ENCODE data around the gene GRIFIN. TPM values are rescaled to one million over a fixed set of nuclear protein-coding genes. Genes with fewer than 3 reads are reported as not detected.
"Not testable (repeated sequence)": the region's sequence is repeated elsewhere in the genome, so short reads cannot be mapped to it uniquely, and the experiment has no call there.

GRIFIN gene
- total RNA-seq, 4 donors from 2014 or later, result not detected

GRCh38 chr7:2473496-2474180 is 2.6 kb downstream of the GRIFIN start:
- Histone ChIP-seq H3K4me3 (no peak overlapping the region), H3K36me3 (no peaks in the 10 kb centered on the region), H3K9me3 (no peaks in the 10 kb centered on the region), H3K27me3 (no peaks in the 10 kb centered on the region), H3K27ac (no peak overlapping the region), H3K4me1 (peaks cover 0 to 11% of the 10 kb centered on the region in 2 donors)
- intact Hi-C loops (cut with DNase I; ENCODE audit: low total_unique reads), result no loop called here
- DNase-seq, result no peak
- TF ChIP-seq, protein P1, sequence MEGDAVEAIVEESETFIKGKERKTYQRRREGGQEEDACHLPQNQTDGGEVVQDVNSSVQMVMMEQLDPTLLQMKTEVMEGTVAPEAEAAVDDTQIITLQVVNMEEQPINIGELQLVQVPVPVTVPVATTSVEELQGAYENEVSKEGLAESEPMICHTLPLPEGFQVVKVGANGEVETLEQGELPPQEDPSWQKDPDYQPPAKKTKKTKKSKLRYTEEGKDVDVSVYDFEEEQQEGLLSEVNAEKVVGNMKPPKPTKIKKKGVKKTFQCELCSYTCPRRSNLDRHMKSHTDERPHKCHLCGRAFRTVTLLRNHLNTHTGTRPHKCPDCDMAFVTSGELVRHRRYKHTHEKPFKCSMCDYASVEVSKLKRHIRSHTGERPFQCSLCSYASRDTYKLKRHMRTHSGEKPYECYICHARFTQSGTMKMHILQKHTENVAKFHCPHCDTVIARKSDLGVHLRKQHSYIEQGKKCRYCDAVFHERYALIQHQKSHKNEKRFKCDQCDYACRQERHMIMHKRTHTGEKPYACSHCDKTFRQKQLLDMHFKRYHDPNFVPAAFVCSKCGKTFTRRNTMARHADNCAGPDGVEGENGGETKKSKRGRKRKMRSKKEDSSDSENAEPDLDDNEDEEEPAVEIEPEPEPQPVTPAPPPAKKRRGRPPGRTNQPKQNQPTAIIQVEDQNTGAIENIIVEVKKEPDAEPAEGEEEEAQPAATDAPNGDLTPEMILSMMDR (IDR thresholded peaks at IDR 0.05), result no peak

- intact Hi-C loops (cut with DNase I; ENCODE audit: low total_unique reads), result no loop called here
- H3K4me3 ChIP-seq, result no peak overlapping the region
- H3K27ac ChIP-seq, result no peak overlapping the region
- TF ChIP-seq, protein P1 (IDR thresholded peaks at IDR 0.05), result no peak
- no peak for TF ChIP-seq POLR2A (IDR thresholded peaks at IDR 0.05)
- H3K27me3 ChIP-seq, result no peaks in the 10 kb centered on the region
- H3K36me3 ChIP-seq, result no peaks in the 10 kb centered on the region
- peaks cover 0 to 2% of the 10 kb centered on the region in 2 donors for H3K4me1 ChIP-seq
- DNase-seq, result no peak
- H3K9me3 ChIP-seq, result no peaks in the 10 kb centered on the region
Observed at GRCh38 chr7:2472739-2473138, 3.5 kb downstream of the GRIFIN start.

DNA sequence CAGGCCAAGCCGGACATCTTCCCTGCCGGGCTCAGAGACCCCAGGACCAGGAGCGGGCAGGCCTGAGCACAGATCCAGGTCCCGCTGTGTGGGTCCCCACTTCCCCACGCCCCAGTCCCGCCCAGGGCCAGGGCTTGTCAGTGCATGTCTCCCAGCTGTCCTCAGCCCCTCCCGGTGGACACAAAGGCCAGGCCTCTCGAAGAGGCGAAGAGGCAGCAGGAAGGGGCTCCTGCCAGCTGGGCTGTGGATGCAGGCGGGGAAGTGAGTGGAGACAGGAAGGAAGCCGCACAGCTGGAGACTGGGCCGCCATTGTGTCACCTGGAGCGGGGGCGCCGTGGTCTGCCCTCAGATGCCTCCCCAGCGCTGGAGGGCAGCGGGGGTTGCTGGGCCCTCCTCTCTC is 4.8 kb downstream of the GRIFIN start:
- Histone ChIP-seq H3K9me3 (no peaks in the 10 kb centered on the region), H3K4me1 (no peaks in the 10 kb centered on the region), H3K27ac (peak overlapping the region; percentile 12 to 14), H3K4me3 (no peak overlapping the region), H3K27me3 (no peaks in the 10 kb centered on the region), H3K36me3 (no peaks in the 10 kb centered on the region)
- DNase-seq, result peak in 1 of 2 donors; percentile 48
- intact Hi-C loops (cut with DNase I; ENCODE audit: low total_unique reads), result no loop called here
- TF ChIP-seq, protein P1 (IDR thresholded peaks at IDR 0.05), result no peak
- no peak for TF ChIP-seq POLR2A (IDR thresholded peaks at IDR 0.05)

DNA sequence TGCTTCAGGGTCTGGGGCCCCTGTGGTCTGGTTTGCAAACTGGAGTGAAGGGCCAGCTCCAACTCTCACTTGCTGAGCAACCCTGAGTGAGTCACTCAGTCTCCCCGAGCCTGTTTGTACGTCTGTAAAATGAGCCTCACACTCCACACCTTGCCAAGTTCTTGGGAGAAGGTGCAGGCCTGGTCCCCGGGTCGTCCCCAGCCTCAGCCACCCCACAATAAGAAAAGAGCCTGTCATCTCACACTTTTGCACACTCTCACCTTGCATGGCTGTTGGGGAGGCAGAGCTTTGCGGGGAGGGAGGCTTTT is 5.2 kb downstream of the GRIFIN start:
- TF ChIP-seq, protein P1 (IDR thresholded peaks at IDR 0.05), result no peak
- no peak for TF ChIP-seq POLR2A (IDR thresholded peaks at IDR 0.05)
- DNase-seq, result no peak
- intact Hi-C loops (cut with DNase I; ENCODE audit: low total_unique reads), result no loop called here
- Histone ChIP-seq H3K36me3 (no peaks in the 10 kb centered on the region), H3K4me3 (no peak overlapping the region), H3K9me3 (no peaks in the 10 kb centered on the region), H3K27ac (peak overlapping the region in 1 of 2 donors; percentile 12), H3K4me1 (no peaks in the 10 kb centered on the region), H3K27me3 (no peaks in the 10 kb centered on the region)

DNA sequence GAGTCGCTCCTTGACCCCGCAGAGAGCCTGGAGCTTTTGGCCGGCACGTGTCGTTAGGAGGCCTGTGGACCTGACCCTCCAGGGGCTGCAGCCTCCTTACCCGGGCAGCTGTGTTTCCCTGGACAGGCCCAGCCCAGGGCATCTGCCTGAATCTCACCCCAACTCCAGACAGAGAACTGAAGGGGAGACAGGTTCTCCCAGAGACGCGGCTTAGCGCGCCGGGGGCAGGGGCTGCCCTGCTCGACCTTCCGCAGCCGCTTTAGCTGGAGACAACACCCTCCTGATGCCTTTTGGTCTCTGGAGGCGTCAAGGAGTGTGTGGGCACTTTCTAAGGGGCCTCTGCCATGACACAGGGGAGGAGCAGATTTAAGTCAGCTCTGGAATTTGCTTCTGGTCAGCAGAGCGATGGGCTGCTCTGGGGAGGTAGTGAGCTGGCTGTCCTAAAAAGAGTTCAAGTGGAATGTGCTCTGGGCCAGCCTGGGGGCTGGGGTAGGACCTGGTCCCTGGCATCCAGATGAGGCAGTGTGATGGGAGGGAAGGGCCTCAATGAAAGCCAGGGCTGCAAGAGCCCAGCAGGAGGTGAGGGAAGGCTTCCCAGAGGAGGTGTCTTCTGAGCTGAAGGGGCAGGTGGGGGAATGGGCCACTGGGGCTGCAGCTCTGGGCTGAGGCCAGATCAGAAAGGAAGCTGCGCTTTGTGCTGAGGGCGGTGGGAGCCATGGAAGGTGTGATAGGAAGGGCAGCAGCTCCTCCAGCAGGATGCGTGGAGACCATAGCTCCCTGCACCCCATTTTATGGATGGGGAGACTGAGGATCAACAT is 5.8 kb downstream of the GRIFIN start:
- TF ChIP-seq POLR2A (IDR thresholded peaks at IDR 0.05), result no peak
- TF ChIP-seq, protein P1 (IDR thresholded peaks at IDR 0.05), result no peak
- Histone ChIP-seq H3K4me1 (no peaks in the 10 kb centered on the region), H3K36me3 (no peaks in the 10 kb centered on the region), H3K4me3 (no peak overlapping the region), H3K27ac (no peak overlapping the region), H3K27me3 (no peaks in the 10 kb centered on the region), H3K9me3 (no peaks in the 10 kb centered on the region)
- intact Hi-C loops (cut with DNase I; ENCODE audit: low total_unique reads), result no loop called here
- no peak for DNase-seq

DNA sequence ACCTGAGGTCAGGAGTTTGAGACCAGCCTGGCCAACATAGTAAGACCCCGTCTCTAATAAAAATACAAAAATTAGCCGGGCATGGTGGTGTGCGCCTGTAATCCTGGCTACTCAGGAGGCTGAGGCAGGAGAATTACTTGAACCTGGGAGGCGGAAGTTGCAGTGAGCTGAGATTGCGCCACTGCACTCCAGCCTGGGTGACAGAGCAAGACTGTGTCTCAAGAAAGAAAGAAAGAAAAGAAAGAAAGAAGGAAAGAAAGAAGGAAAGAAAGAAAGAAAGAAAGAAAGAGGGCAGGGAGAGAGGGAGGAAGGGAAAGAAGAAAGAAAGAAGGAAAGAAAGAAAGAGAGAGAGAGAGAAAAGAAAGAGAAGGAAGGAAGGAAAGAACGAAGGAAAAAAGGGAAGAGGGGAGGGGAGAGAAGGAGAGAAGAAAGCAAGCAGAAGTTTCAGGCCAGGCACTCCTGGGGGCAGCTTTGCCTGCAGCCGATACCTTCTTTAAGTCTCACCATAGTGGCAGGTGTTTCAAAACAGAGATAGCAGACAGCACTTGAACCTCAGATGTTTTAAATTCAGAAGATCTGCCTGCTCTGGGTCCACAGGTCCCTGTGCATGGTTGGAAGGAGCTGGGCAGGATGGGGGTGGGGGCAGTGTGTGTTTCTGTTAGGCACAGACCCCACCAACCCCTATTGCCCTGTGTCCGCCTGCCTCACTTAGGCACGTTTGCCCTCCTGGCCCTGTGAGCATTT is 6.6 kb downstream of the GRIFIN start:
- H3K4me1 ChIP-seq; H3K4me3 ChIP-seq; H3K27me3 ChIP-seq; H3K27ac ChIP-seq; H3K36me3 ChIP-seq; DNase-seq; intact Hi-C loops (cut with DNase I; ENCODE audit: low total_unique reads); H3K9me3 ChIP-seq: not testable (repeated sequence)
